Liver (tissue), 9 donors: ENCODE measurements around the gene TMEM127. TPM values are rescaled to one million over a fixed set of nuclear protein-coding genes. Genes with fewer than 3 reads are reported as not detected.

Source experiments
- DNase-seq: peaks from one replicate; pipeline ENCODE4 v3.0.0-alpha.2; 2017; ENCODE audit warnings: low spot score
- H3K27ac ChIP-seq, 2 donors: one replicate each; pipeline ENCODE4 v1.7.0; 2013; ENCODE audit warnings: inconsistent platforms in 2 of 2, low read length in 2 of 2, control low read depth in 1 of 2, low read depth in 1 of 2, mild to moderate bottlenecking in 1 of 2
- H3K27me3 ChIP-seq, 4 donors: one replicate each; pipeline versions ENCODE4 v1.6.1 to v1.7.0; 2013; ENCODE audit warnings: low read length in 3 of 4, inconsistent platforms in 1 of 4, mild to moderate bottlenecking in 1 of 4, moderate library complexity in 1 of 4; ENCODE audit not compliant: control insufficient read depth in 4 of 4, insufficient read depth in 4 of 4
- H3K36me3 ChIP-seq, 4 donors: one replicate each; pipeline versions ENCODE4 v1.6.1 to v1.7.0; 2013; ENCODE audit warnings: low read length in 3 of 4, mild to moderate bottlenecking in 3 of 4, low read depth in 1 of 4, moderate library complexity in 1 of 4; ENCODE audit not compliant: control insufficient read depth in 4 of 4, insufficient read depth in 3 of 4
- H3K4me1 ChIP-seq, 4 donors: one replicate each; pipeline versions ENCODE4 v1.6.1 to v1.7.0; 2013; ENCODE audit warnings: low read length in 3 of 4, mild to moderate bottlenecking in 3 of 4, moderate library complexity in 1 of 4; ENCODE audit not compliant: control insufficient read depth in 4 of 4, insufficient read depth in 4 of 4
- H3K4me3 ChIP-seq, 3 donors: one replicate each; pipeline versions ENCODE4 v1.6.1 to v1.7.0; 2013; ENCODE audit warnings: low read length in 3 of 3, control low read depth in 1 of 3, low read depth in 1 of 3, mild to moderate bottlenecking in 1 of 3
- H3K9ac ChIP-seq, 2 donors: one replicate each; pipeline ENCODE4 v1.7.0; 2013; ENCODE audit warnings: low read length in 2 of 2, mild to moderate bottlenecking in 2 of 2, moderate library complexity in 2 of 2, control low read depth in 1 of 2, low read depth in 1 of 2
- H3K9me3 ChIP-seq, 4 donors: one replicate each; pipeline versions ENCODE4 v1.6.1 to v1.7.0; 2013; ENCODE audit warnings: low read length in 3 of 4; ENCODE audit not compliant: control insufficient read depth in 4 of 4
- EGR1 ChIP-seq, 2 donors: IDR thresholded peaks; 2 replicates each; pipeline ENCODE4 v1.6.1; 2016 to 2018; ENCODE audit warnings: antibody characterized with exemption in 2 of 2, low read depth in 2 of 2
- FOXA1 ChIP-seq: IDR thresholded peaks from 2 replicates; pipeline ENCODE4 v1.6.1; 2016; ENCODE audit warnings: antibody characterized with exemption
- FOXA2 ChIP-seq: IDR thresholded peaks from 2 replicates; pipeline ENCODE4 v1.6.1; 2016; ENCODE audit warnings: antibody characterized with exemption
- GABPA ChIP-seq, 2 donors: IDR thresholded peaks in 1 of 2; conservative IDR thresholded peaks in 1 of 2; 2 replicates each; pipeline ENCODE4 v1.6.1; 2016; ENCODE audit warnings: antibody characterized with exemption in 2 of 2, mild to moderate bottlenecking in 1 of 2, moderate library complexity in 1 of 2
- JUND ChIP-seq, 2 donors: IDR thresholded peaks; 2 replicates each; pipeline ENCODE4 v1.6.1; 2016; ENCODE audit warnings: antibody characterized with exemption in 2 of 2
- RAD21 ChIP-seq, 2 donors: IDR thresholded peaks; 2 replicates each; pipeline ENCODE4 v1.6.1; 2016; ENCODE audit warnings: antibody characterized with exemption in 2 of 2, mild to moderate bottlenecking in 2 of 2
- SP1 ChIP-seq: IDR thresholded peaks from 2 replicates; pipeline ENCODE4 v1.6.1; 2018; ENCODE audit warnings: antibody characterized with exemption, mild to moderate bottlenecking
- TAF1 ChIP-seq: conservative IDR thresholded peaks from 2 replicates; pipeline ENCODE4 v1.6.1; 2016; ENCODE audit warnings: antibody characterized with exemption, mild to moderate bottlenecking
- YY1 ChIP-seq: IDR thresholded peaks from 2 replicates; pipeline ENCODE4 v1.6.1; 2016; ENCODE audit warnings: antibody characterized with exemption, mild to moderate bottlenecking
- WGBS: extraction: QIAGEN DNeasy Blood & Tissue Kit; methylation state at CpG from one replicate; pipeline ENCODE4 v1.1.7; 2013; 5-methylcytosine and 5-hydroxymethylcytosine counted together
- polyA plus RNA-seq, 2 donors: library from polyadenylated mRNA; stranded (reverse) in 1 of 2; unstranded in 1 of 2; fragments of 200-250 nt in 1 of 2; fragments of >200 nt in 1 of 2; fragmentation: Nextera tagmentation in 1 of 2; extraction: Ambion mirVana in 1 of 2; gene quantifications; one replicate each; pipeline versions ENCODE4 v1.2.1 to v1.2.3, GENCODE V29; 2013 to 2015
- total RNA-seq, 2 donors: library from RNA; depleted of rRNA; stranded (reverse); fragments of >200 nt; gene quantifications; one replicate each; pipeline ENCODE4 v1.2.3, GENCODE V29; 2014
- TF ChIP-seq, protein P1 (sequence below): IDR thresholded peaks from 2 replicates; pipeline ENCODE4 v1.6.1; 2016; ENCODE audit warnings: antibody characterized with exemption
- TF ChIP-seq, protein P2 (sequence below): IDR thresholded peaks from 2 replicates; pipeline ENCODE4 v1.6.1; 2016; ENCODE audit warnings: antibody characterized with exemption
- TF ChIP-seq, protein P3 (sequence below): IDR thresholded peaks from 2 replicates; pipeline ENCODE4 v1.6.1; 2016; ENCODE audit warnings: antibody characterized with exemption, mild to moderate bottlenecking
- TF ChIP-seq, protein P4 (sequence below): IDR thresholded peaks from 2 replicates; pipeline ENCODE4 v1.6.1; 2016; ENCODE audit warnings: antibody characterized with exemption
- donor health status: healthy.
- donor health status: healthy.
- donor health status: healthy.
- donor health status: healthy.
- donor health status: healthy.

Gene TMEM127
- total and polyA plus RNA-seq, 4 donors, result 11.2 to 27.5 (median 18.4) TPM

DNA sequence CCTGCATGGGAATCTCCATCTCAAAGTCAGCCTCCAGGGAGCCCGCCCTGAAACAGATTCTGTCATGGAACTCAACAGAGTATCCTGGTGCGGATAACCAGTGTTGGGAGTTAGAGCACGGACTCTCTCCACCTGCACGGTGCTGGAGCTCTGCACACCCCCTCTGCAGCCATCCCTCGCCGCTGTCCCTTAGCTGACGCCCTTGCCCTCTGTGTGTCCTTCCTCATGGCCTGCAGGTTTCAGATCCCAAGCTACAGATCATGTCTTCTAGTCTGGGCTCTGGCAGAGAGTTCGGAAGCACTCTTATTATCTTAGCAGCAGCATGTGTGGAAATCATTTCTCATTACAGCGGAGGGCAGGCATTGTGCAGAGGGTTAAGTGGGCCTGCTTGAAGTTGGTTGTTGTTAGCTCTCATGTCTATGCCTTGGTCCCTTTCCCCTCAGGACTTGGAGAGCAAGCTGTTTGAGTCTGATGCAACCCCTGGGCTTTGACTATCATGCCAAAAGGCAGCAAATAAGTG is 26.0 kb downstream of the TMEM127 start:
- TF ChIP-seq EGR1 (IDR thresholded peaks at IDR 0.05; ENCODE audit: low read depth in 2 of 2) (no peak), TAF1 (no peak), YY1 (no peak), GABPA (IDR thresholded peaks at IDR 0.05 in 1 of 2, conservative IDR thresholded peaks at IDR 0.05 in 1 of 2) (no peak), SP1 (no peak)
- TF ChIP-seq, protein P1, sequence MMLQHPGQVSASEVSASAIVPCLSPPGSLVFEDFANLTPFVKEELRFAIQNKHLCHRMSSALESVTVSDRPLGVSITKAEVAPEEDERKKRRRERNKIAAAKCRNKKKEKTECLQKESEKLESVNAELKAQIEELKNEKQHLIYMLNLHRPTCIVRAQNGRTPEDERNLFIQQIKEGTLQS, result no peak
- TF ChIP-seq, protein P2, sequence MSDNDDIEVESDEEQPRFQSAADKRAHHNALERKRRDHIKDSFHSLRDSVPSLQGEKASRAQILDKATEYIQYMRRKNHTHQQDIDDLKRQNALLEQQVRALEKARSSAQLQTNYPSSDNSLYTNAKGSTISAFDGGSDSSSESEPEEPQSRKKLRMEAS, result no peak
- TF ChIP-seq, protein P3, sequence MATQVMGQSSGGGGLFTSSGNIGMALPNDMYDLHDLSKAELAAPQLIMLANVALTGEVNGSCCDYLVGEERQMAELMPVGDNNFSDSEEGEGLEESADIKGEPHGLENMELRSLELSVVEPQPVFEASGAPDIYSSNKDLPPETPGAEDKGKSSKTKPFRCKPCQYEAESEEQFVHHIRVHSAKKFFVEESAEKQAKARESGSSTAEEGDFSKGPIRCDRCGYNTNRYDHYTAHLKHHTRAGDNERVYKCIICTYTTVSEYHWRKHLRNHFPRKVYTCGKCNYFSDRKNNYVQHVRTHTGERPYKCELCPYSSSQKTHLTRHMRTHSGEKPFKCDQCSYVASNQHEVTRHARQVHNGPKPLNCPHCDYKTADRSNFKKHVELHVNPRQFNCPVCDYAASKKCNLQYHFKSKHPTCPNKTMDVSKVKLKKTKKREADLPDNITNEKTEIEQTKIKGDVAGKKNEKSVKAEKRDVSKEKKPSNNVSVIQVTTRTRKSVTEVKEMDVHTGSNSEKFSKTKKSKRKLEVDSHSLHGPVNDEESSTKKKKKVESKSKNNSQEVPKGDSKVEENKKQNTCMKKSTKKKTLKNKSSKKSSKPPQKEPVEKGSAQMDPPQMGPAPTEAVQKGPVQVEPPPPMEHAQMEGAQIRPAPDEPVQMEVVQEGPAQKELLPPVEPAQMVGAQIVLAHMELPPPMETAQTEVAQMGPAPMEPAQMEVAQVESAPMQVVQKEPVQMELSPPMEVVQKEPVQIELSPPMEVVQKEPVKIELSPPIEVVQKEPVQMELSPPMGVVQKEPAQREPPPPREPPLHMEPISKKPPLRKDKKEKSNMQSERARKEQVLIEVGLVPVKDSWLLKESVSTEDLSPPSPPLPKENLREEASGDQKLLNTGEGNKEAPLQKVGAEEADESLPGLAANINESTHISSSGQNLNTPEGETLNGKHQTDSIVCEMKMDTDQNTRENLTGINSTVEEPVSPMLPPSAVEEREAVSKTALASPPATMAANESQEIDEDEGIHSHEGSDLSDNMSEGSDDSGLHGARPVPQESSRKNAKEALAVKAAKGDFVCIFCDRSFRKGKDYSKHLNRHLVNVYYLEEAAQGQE, result no peak
- Histone ChIP-seq H3K4me1 (no peaks in the 10 kb centered on the region), H3K27me3 (no peaks in the 10 kb centered on the region), H3K4me3 (no peak overlapping the region), H3K36me3 (no peaks in the 10 kb centered on the region), H3K27ac (no peak overlapping the region), H3K9ac (no peak overlapping the region), H3K9me3 (no peaks in the 10 kb centered on the region)
- no peak for DNase-seq
- 94% methylated on average over 9 of the region's 9 CpGs for WGBS

DNA sequence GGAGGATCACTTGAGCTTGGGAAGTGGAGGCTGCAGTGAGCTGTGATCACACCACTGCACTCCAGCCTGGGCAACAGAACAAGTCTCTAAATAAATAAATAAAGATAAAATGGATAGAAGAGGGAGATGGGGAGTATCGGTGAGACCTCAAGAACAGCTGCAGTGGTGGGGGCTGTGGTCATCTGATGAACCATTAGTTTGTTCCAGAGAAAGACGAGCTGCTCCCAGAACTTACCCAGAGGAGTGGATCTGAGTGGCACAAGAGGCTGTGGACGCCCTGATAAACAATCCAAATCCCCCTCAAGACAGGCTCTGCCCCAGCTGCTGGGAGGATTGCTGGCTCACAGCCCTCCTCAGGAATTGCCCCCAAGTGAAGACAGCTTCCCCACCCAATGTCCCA is 26.7 kb downstream of the TMEM127 start:
- no peaks in the 10 kb centered on the region for H3K9me3 ChIP-seq
- H3K4me3 ChIP-seq, result no peak overlapping the region
- 95% methylated on average over 3 of the region's 3 CpGs for WGBS
- H3K27ac ChIP-seq, result no peak overlapping the region
- no peak for TF ChIP-seq JUND (IDR thresholded peaks at IDR 0.05)
- no peaks in the 10 kb centered on the region for H3K36me3 ChIP-seq
- H3K9ac ChIP-seq, result no peak overlapping the region
- no peaks in the 10 kb centered on the region for H3K4me1 ChIP-seq
- H3K27me3 ChIP-seq, result no peaks in the 10 kb centered on the region
- DNase-seq, result no peak

DNA sequence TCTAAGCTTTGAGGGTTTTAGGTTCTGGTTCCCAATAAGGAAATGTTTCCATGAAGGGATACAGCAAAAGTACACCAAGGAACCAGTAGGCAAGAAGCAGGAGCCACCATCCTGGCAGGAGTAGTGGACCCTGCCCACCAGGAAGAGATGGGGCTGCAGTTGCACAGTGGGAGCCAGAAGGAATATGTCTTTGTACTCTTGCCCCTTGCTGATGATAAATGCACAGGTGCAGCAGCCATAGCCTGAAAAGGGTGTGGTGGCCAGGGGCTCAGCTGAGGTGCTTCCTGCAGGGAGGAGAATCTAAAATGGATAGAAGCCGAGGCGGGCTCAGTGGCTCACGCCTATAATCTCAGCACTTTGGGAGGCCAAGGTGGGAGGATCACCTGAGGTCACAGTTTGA is 27.5 kb downstream of the TMEM127 start:
- Histone ChIP-seq H3K4me3 (no peak overlapping the region), H3K9ac (no peak overlapping the region), H3K9me3 (no peaks in the 10 kb centered on the region), H3K27ac (no peak overlapping the region), H3K4me1 (no peaks in the 10 kb centered on the region), H3K36me3 (no peaks in the 10 kb centered on the region), H3K27me3 (no peaks in the 10 kb centered on the region)
- DNase-seq, result no peak
- 92% methylated on average over 3 of the region's 3 CpGs for WGBS
- TF ChIP-seq JUND (IDR thresholded peaks at IDR 0.05) (no peak), FOXA1 (no peak), FOXA2 (no peak), RAD21 (IDR thresholded peaks at IDR 0.05) (no peak), TAF1 (no peak)
- TF ChIP-seq, protein P1, result no peak
- TF ChIP-seq, protein P4, sequence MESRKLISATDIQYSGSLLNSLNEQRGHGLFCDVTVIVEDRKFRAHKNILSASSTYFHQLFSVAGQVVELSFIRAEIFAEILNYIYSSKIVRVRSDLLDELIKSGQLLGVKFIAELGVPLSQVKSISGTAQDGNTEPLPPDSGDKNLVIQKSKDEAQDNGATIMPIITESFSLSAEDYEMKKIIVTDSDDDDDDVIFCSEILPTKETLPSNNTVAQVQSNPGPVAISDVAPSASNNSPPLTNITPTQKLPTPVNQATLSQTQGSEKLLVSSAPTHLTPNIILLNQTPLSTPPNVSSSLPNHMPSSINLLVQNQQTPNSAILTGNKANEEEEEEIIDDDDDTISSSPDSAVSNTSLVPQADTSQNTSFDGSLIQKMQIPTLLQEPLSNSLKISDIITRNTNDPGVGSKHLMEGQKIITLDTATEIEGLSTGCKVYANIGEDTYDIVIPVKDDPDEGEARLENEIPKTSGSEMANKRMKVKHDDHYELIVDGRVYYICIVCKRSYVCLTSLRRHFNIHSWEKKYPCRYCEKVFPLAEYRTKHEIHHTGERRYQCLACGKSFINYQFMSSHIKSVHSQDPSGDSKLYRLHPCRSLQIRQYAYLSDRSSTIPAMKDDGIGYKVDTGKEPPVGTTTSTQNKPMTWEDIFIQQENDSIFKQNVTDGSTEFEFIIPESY, result no peak
